HG03439 (cell line): ENCODE results near the gene NEURL4.

Experiments used
- ATAC-seq: cut with Tn5 transposase; IDR thresholded peaks from one replicate; pipeline ENCODE4 v1.9.1; 2021; ENCODE audit warnings: mild to moderate bottlenecking, moderate library complexity; ENCODE audit not compliant: unreplicated experiment

NEURL4 gene

DNA sequence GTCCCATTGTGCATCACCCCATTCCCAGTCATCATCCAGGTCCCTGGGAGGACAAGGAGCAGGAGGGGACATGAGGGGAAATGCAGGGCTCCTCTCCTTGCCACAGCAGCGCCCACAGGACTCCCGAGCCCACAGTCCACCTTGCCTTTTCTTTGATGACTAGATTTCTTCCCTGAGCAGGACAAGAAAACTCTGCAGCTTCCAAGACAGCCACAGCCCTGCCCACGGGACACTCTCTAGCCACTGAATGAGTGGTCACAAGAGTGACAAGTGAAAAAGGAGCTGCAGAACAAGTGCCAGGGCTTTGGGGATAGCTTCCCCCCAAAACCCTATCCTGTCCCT, 4.7 kb downstream of the NEURL4 start:
- no peak for ATAC-seq

DNA sequence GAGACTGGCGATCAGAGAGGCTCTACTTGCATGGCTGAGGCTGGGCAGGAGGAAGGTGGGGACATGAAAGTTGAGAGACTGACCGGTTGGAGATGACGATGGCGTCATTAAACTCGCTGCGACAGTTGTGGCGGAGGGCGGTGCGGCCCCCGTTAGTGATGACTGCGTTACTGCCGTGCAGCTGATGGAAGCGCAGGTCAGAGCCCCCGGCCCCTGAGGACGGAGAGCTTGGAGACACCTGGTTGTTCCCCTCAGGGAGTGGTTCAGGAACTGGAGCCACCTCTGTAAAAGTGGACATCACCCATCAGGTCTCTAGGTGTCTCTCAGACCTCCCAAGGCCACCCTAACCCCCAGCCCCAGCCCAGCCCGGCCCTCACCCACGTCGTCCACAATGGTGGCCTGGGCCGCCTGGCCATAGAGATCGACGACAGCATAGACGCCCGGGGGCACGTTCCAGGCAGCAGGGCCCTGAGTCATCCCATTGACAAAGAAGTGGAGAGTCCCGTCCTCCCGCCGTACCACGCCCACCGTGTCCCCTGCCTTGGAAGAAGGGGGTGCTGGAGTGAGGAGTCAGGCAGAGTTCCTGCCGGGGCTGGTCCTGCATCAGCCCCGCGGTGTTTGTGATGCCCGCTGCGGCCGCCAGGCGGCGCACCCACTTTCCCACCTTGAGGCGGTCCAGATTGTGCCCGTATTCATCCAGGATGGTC, 5.3 kb downstream of the NEURL4 start:
- ATAC-seq: no peak

DNA sequence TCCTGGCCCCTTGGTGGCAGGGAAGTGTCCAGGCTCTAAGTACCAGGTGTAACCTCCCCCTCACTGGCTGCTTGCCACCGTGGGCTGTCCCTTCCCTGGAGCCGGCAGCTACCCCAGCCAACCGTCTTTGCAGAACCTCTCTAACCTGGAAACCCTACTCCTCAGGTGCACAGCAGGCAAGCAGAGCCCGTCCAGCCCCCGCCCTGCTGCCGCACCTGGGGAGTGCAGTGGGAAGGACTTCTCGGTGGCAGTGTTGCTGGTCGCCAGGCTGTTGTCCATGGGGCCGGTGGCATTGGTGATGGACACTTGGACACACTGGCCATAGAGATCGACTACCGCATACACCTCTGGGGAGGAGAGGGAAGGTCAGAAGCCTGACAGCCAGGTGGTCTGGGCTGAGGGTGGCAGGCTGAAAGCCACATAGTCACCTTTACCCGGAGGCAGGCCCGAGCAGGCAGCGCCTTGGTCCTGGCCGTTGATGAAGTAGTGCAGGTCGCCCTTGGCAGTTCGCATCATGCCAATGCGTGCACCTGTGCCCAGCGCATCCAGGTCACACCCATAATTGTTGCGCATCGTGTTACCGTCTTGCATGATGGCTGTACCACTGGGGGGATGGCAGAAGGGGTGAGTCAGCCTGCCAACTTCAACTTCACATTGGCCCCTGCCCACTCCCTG, 6.5 kb downstream of the NEURL4 start:
- no peak for ATAC-seq

DNA sequence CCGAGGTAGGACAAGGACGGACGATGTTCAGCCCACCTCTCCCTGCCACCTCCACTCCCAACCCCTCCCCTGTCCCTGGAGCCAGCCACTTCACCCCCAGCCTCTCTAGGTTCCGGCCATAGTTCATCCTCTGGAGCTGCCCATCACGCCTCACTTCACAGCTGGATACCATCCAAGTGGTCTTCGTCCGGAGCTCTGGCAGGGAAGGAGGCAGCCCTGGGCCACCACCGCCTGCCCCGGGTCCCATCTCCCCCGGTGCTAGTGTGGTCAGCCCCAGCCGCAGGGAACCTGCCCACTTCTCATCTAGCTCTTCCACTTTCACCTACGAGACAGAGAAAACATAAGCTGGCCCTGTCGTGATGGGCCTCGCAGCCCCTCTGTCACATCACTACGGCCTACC, 7.7 kb downstream of the NEURL4 start:
- no peak for ATAC-seq

DNA sequence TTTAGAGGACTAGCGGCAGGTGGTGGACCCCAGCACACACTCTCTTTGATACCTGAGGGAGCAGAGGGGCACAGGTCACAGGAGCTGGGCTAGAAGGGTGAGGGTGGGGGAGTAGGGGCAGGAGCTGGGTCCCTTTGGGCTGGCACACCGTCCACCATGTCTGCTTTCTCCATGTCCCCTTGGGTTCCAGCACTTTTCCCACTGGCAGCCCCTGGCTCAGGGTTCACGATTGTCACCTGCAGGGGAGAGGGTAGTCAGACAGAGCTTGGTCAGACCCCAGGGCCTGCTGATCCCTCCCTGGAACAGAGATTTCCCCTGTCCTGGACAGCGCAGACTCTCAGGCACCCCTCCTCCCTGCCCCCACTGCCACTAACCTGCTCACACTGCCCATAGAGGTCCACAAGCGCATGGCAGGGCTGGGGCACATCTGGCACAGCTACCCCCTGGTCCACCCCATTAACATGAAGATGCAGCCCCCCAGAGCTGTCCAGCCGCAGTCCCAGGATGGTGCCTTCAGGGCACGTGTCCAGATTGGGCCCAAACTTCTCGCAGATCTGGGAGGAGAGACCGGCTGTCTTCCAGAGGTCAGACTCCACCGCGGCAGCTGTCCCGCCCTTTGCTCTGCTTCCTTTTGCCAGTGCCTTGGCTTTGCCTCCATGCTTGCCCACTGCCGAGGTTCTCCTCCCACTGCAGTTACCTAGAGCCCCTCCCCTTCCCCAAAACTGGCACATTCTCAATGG, 10.8 kb downstream of the NEURL4 start:
- ATAC-seq: no peak

DNA sequence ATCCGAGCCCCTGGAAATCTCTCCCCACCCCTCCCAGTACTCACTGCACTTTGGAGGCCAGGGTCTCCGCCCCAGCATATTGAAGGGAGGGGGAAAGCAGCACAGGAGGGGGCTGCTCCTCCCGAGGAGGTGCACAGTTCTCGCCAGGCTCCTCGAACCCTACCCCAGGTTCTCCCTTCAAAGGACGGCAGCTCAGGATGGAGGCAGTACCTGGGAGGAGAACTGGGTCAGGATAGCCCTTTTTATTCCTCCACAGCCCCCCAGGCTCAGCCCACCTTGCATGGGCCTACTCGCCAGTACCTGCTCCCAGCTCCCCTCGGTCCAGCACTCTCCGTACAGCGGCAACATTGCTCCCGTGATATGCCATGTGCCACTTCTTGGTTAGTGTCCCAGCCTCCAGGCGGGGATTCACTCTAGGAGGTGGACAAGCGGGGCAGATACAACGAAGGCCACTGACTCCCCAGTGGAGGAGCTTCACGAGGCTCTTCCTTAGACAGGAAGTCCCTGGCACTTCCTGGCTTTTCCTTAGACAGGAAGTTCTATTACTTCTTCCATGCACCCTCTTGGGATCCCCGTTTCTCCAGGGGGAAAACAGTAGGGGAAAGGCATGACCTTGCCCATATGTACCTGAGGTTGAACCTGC, 11.9 kb downstream of the NEURL4 start:
- ATAC-seq: no peak

DNA sequence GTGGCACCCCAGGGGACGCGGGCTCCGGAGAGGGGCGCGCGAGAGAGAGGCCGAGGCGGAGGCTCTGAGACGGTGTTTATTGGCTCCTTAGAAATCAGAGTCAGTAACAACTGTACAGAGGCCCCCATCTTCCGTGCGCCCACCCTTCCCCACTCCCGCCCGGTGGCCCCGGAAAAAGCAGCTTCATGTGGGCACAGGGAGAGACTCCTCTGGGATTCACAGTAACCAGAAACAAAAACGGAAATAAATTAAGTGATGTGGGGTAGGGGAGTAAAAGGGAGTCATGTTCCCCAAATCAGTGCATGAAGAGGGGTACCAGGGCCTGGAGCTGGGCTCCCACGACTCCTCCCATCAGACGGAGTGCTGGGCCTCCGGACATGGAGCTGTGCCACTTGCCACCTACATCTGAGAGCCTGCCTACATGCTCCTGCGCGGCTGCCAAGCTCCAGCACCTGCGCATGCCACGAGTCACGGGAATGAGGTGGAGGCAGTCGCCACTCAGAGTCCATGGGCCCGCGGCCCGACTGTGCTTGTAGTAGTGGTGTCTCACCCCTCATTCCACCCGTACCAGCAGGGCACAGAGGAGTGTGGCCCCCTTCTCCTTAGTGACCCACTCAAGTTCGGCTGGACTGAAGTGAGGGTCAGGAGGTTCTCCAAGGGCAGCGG, 13.4 kb downstream of the NEURL4 start:
- no peak for ATAC-seq

DNA sequence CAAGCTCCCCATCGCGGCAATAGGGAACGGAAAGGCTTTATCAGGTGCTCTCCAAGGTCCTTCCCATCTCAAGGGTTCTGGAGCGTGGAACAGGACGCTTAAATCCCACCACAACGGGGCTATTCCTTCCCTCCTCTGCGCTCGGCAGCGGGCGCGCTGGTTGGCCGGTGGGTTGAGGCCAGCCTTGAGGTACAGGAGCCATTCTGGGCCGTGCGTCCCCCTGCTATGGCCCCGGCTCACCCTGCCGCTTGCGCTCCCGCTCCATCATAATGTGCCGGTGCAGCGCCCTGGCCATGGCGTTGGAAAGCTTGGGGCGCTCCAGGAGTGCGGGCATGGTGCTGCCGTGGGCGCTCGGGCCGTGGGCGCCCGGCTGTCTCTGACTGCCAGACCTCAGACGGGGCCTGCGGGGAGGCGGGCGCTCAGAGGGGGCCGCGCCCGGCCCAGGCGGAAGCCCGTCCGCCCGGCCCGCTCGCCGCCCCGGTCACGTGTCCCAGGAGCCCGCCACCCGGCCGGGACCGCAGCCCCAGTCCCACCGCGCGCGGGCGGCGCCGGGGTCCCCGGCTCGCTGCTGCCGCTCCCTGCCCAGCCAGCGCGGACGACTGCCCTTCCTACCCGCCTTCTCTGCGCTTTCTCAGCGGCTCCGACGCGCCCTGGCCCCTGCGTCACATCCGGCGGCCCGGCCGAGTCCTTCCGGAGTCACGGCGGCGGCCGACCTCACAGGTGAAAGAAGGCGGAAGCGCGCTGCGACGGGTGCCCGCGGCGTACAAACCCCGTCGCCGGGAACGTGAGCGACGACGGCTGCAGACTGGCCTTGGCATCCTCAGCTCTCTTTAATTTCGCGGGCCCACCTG, 14.2 kb downstream of the NEURL4 start, which contains the start of gene GPS2:
Gene GPS2 (minus strand): TSS at position 642 of the 851 bp plus-strand sequence. CDS start 308 bp downstream, at position 334.
- peak; percentile 58 for ATAC-seq

DNA sequence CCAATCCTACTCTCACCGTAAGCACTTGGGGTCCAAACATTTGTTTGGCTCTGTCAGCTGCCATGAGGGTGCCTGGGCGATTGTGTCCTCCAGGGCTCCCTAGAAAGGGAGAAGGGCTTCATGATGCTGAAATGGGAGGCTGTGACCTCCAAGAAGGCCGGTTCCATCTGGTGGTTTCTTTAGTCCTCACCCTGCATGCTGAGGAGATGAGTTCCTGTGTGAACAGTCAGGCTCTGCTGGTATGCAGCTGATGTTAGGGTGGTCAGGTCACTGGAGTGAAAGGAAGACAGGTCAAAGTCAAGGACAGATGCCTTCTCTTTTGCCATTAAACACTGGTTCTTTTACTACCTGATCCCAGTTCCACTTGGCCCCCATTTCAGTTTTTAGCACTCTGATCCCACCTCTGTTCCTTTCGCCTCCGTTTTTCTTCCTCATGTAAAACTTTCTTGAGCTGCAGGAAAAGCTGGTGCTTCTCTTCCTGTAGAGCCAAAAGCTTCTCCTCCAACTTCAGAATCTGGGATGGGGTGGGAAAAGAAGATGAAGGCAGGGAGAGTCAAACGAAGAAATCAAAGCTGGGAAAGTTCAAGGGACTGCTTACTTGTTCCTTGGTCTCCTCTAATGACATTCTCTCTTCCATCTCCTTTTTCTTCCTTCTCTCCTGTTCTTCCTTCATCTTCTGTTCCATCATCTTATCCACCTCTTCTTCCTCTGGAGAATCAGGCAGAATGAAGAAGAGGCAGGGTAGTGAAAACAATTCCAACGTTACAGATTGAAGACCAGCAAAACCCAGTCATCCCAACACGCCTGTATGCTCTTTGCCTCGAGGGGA, 15.0 kb downstream of the NEURL4 start:
- ATAC-seq: no peak

DNA sequence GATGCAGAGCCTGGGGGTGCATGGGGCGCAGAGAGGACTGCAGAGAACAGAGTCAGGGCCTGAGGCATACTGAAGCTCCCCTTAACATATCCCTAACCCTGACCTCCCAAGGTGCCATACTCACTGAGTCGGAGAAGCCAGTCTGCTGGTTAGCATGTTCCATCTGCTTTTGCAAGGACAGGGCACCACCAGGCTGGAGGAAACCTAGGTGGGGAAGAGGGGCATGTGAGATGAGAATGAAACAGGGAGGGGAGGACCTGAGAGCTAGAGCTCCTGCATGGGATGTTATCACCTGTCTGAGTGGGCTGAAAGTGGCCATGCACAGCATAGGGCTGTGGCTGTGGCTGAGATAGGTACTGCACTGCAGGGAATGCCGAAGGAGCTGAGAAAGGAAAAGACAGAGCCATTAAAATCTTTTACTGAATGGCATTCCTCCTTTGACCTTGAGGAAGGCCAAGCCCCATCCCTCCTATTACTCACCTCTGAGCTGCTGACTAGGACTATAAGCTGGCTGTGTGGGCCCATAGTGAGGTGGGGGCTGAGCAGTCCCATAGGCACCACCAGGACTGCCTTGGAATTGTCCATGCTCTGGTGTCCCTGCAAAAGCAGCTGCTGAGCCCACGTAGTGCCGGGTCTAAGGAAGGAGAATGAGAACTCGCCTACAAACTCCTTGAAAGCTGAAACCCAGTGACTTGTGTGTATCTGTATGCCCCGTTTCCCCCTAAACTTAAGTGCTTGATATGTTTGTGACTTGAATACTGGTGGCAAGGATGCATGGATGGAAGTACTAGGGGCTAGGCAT, 15.8 kb downstream of the NEURL4 start:
- no peak for ATAC-seq

DNA sequence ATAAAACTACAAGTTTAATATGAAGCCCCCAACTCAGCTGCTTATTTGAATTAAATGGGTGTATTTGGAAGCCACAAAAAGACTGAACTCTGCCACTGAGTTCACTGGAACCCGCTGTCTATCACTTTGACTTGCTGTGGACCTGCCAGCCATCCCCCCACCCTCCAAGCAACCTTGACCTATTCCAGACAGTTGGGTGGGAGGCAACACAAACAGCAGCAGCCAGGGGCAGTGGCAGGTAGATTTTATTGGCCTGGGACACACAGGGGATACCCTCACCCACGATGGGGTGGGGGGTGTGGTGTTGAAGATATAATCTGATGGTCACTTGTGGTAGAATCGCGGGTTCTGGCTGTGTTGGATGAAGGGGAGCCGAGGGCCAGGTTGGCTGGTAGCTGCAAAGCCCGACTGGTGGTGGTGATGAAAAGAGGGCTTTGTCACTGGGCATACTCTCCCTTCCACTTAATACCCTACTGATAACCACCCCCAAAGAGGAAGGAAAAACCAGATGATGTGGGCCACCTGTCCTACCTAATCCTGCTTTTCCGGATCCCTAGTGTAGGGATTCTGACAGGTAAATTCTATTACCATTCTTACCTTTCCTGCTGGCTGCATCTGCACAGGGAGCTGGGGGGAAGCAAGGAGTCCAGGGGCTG, 16.6 kb downstream of the NEURL4 start:
- no peak for ATAC-seq

DNA sequence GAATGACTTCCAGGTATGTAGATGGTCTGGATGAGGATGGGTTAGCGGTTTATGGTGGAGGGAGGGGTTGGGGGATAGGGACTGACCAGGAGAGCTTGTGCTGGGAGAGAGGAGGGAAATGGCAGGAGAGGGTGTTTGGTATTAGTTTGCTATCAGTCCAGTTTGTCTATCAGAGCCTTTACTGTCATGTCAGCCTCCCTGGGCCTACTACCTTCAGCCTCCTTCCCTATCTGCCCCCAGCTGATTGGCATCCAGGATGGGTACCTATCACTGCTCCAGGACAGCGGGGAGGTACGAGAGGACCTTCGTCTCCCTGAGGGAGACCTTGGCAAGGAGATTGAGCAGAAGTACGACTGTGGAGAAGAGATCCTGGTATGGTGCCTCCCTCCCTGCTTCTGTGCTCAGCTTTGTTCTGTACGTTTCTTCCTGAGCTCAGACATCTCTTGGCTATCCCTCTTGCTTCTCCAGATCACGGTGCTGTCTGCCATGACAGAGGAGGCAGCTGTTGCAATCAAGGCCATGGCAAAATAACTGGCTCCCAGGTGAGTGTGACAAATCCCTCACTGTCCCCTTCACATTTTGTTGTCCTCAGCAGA, 17.9 kb downstream of the NEURL4 start:
- ATAC-seq: no peak

DNA sequence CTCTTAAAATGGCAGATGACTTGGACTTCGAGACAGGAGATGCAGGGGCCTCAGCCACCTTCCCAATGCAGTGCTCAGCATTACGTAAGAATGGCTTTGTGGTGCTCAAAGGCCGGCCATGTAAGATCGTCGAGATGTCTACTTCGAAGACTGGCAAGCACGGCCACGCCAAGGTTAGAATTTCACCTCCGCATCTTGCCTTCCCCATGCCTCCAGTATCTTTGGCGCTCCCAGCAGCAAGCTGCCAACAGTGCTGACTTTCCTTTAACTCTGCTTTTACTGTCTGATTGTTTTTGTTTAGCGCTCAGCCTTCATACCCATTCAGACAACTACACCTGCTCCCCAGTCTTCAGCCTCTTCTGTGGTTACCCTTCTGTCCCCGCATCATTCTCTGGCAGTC, 19.5 kb downstream of the NEURL4 start:
- no peak for ATAC-seq

DNA sequence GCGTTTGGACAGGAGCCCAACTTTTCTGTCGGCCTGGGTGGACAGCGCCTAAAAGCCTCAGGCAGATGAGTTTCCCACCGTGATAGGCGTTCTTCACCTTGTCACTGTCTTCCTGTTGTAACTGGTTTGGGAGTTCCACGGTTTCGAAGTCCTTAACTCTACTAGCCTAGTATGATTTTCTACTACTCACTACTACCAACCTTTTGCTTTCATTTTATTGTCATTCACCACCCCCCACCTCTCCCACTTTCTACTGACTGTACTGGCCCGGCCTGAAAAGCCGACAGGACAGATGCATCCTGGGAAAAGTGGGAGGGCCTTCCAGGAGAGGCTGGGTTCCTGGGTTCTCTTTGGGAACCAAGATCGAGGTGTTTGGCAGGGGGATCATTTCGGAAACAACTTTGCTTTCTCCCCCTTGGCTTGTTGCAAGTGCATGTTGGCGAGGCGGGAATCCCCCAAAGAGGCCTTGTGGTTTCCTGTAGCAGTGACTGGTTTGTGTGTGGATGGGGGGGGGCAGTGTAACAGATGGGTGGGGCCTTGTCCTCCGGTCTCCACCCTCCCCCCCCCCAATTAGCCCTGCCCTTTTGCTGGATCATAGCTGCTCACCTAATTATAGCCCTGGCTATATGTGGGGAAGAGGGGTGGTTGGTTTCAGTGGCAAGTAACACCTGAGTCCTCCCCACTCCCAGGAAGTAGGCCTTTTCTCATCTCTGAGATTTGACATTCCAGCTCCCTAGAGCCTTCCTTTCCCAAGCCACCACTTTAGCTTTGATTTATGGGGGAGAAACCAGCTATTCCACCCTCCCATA, 20.3 kb downstream of the NEURL4 start:
- ATAC-seq: no peak

DNA sequence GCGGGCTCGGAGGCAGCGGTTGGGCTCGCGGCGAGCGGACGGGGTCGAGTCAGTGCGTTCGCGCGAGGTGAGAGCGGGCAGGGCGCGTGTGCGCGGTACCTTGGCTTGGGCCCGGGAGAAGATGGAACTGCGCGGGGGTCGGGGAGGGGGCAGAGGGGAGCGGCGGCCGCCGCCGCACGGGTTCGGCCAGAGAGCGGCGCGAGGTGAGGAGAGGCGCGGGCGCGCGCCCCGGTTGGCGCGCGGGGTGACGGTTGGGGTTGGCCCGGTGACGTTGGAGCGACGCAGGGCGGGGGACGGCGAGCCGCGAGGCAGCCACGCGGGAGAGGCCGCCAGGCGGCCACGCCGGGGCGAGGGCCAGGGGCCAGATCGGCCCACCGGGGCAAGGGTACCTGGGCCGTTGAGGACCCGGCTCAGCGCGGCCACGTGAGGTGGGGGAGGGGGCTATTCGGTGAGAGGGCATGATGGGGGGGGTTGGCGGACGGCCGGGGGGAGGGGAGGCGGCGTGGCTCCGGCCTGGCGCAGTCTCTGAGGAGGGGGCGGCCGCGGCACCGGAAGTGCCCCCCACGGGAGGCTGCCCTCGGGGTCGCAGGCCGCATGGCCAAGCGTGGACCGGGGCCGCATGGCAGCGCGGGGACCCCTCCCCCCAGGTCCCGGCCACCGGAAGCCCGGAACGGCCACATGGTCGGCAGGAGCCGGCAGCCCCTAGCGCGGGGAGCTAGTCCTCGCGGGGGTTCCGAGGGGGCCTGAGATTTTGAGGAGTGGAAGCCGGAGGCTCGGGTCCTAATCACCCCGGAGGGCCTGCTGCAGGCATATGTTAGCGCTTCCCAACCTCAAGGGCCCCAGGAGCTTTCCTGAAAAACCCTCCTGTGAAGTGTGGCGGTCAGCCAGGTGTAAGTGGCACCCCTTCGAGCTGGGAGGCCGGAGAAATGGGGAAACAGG, 21.2 kb downstream of the NEURL4 start:
- no peak for ATAC-seq
